ENCODE data around the gene ABCC3. TPM values are rescaled to one million over a fixed set of nuclear protein-coding genes. Genes with fewer than 3 reads are reported as not detected.

Gene ABCC3
- total RNA-seq, 4 donors from 2014 or later = 297 to 655 (median 533) TPM

DNA sequence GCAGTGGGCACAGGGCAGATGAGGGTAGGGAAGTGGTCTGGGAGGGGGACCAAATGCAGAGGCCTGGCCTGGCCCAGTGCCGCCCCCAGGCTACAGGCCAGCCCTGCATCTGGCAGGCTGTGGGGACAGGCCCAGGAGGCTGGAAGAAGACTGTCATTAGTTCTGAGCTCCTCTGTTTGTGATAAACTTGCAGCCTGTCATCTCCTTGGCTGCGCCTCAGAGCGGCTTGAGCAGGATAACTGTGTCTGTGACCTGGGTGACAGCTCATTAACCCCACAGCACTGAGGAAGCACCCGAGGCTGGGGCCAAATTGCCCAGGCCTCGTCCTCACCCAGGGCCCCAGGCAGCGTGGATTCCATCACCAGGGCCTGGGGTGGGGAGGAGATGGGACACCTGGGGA lies 23.9 kb downstream of the ABCC3 start:
- H3K27ac ChIP-seq = peak overlapping the region; percentile 36 to 80 (median 60)
- H3K4me1 ChIP-seq = peaks cover 31 to 62% (median 50%) of the 10 kb centered on the region in 4 donors
- TF ChIP-seq, protein P1, sequence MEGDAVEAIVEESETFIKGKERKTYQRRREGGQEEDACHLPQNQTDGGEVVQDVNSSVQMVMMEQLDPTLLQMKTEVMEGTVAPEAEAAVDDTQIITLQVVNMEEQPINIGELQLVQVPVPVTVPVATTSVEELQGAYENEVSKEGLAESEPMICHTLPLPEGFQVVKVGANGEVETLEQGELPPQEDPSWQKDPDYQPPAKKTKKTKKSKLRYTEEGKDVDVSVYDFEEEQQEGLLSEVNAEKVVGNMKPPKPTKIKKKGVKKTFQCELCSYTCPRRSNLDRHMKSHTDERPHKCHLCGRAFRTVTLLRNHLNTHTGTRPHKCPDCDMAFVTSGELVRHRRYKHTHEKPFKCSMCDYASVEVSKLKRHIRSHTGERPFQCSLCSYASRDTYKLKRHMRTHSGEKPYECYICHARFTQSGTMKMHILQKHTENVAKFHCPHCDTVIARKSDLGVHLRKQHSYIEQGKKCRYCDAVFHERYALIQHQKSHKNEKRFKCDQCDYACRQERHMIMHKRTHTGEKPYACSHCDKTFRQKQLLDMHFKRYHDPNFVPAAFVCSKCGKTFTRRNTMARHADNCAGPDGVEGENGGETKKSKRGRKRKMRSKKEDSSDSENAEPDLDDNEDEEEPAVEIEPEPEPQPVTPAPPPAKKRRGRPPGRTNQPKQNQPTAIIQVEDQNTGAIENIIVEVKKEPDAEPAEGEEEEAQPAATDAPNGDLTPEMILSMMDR (IDR thresholded peaks at IDR 0.05) = no peak
- no peak for TF ChIP-seq POLR2A (IDR thresholded peaks at IDR 0.05)
- no peaks in the 10 kb centered on the region for H3K27me3 ChIP-seq
- DNase-seq = no peak
- intact Hi-C loops (cut with DNase I; ENCODE audit: low total_unique reads) = no loop called here
- no peaks in the 10 kb centered on the region for H3K36me3 ChIP-seq
- in situ Hi-C loops (cut with MboI; ENCODE audit: low pct_ligation_motif_present in 1 of 4, low pct_unique_long_range_greater_than_20kb in 1 of 4, low sequenced_read_pairs in 3 of 4) = no loop called here
- no peak overlapping the region for H3K4me3 ChIP-seq
- no peaks in the 10 kb centered on the region for H3K9me3 ChIP-seq
- 63% methylated on average over 4 of the region's 6 CpGs; no CpG with 5 or more reads in 1 of the 2 donors for WGBS, 2 donors (ENCODE audit: low coverage in 1 of 2)

DNA sequence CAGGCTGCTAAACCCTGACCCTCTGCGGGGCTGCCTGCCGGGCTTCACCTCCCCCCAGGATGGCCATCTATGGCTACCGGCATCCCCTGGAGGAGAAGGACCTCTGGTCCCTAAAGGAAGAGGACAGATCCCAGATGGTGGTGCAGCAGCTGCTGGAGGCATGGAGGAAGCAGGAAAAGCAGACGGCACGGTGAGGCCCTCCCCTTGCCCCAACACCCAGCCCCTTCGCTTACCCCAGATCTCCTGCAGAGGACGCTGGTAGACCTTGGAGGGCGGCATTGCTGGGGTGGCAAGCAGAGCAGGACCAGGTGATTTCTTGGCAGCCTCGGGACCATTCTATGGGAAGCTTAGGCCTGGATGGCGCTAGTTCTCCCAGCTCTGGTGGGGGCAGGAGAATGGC lies 24.5 kb downstream of the ABCC3 start:
- Histone ChIP-seq H3K36me3 (no peaks in the 10 kb centered on the region), H3K4me3 (no peak overlapping the region), H3K4me1 (peaks cover 31 to 62% (median 50%) of the 10 kb centered on the region in 4 donors), H3K9me3 (no peaks in the 10 kb centered on the region), H3K27me3 (no peaks in the 10 kb centered on the region), H3K27ac (peak overlapping the region; percentile 42 to 81 (median 80))
- intact Hi-C loops (cut with DNase I; ENCODE audit: low total_unique reads) = no loop called here
- in situ Hi-C loops (cut with MboI; ENCODE audit: low pct_ligation_motif_present in 1 of 4, low pct_unique_long_range_greater_than_20kb in 1 of 4, low sequenced_read_pairs in 3 of 4) = no loop called here
- 81% methylated on average over 10 of the region's 10 CpGs; no CpG with 5 or more reads in 1 of the 2 donors for WGBS, 2 donors (ENCODE audit: low coverage in 1 of 2)
- no peak for TF ChIP-seq POLR2A (IDR thresholded peaks at IDR 0.05)
- TF ChIP-seq EP300 (IDR thresholded peaks at IDR 0.05; ENCODE audit: low read depth) = no peak
- TF ChIP-seq, protein P1 (IDR thresholded peaks at IDR 0.05) = no peak
- TF ChIP-seq POLR2AphosphoS5 (IDR thresholded peaks at IDR 0.05) = no peak
- DNase-seq = no peak

DNA sequence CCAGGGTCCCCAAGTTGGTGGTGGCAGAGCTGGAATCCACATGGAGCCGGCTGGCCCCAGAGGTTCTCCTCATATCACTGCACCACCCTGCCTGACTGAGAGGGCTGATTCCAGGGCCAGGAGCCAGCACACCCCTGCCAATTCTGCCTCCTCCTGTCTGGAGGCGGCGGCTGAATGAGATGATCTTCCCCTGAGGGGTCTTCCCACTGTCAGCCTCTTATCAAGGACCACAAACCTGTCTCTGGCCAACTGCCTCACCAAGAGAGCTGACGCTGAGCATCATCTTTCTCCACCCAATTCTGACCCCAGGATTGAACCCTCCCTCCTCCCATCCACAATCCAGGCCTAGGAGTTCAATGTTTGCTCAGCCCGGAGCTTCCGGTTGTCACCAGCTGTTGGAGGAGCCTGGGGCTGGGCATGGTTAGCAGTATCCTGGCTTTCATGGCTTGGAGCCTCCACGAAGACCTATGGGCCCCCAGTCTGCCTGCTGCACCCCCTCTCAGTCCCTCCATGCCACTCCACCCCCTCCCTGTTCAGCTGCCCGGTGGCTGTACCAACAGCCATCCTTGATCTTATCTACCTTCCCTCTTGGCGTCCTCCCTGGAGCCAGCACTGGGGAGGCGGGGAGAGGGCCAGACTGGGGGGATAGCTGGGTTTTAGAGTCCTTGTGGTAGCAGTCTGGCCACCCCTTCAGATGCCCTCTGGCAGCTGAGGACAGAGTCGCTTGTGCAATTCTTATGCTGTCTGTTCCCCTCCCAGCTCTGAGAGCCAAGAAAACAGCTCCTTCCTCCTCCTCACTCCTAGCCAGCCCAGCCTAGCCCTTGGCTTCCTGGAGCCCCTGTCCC lies 25.6 kb downstream of the ABCC3 start:
- intact Hi-C loops (cut with DNase I; ENCODE audit: low total_unique reads) = no loop called here
- H3K9me3 ChIP-seq = no peaks in the 10 kb centered on the region
- WGBS, 2 donors (ENCODE audit: low coverage in 1 of 2) = 10 to 53% methylated on average over 2 to 9 of the region's 11 CpGs
- no peaks in the 10 kb centered on the region for H3K27me3 ChIP-seq
- H3K4me3 ChIP-seq = no peak overlapping the region
- H3K4me1 ChIP-seq = peaks cover 31 to 62% (median 50%) of the 10 kb centered on the region in 4 donors
- no peaks in the 10 kb centered on the region for H3K36me3 ChIP-seq
- peak; percentile 60 for DNase-seq
- peak overlapping the region; percentile 75 to 81 (median 80) for H3K27ac ChIP-seq
- in situ Hi-C loops (cut with MboI; ENCODE audit: low pct_ligation_motif_present in 1 of 4, low pct_unique_long_range_greater_than_20kb in 1 of 4, low sequenced_read_pairs in 3 of 4) = no loop called here
- TF ChIP-seq POLR2AphosphoS5 (IDR thresholded peaks at IDR 0.05) = peak in 1 of 3 donors; percentile 51
- TF ChIP-seq, protein P1 (IDR thresholded peaks at IDR 0.05) = no peak
- no peak for TF ChIP-seq POLR2A (IDR thresholded peaks at IDR 0.05)

DNA sequence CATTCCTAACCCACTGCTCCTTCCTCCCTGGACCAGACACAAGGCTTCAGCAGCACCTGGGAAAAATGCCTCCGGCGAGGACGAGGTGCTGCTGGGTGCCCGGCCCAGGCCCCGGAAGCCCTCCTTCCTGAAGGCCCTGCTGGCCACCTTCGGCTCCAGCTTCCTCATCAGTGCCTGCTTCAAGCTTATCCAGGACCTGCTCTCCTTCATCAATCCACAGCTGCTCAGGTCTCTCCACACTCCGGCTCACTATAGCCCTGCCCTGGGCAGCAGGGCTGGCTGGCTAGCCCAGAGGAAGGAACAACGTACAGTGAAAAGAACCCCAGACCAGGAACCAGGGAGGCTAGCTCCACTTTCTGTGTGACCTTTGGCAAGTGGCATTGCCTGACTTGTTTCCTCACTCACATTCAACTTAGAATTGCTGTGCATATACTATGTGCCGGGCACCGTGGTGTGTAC lies 26.2 kb downstream of the ABCC3 start:
- no peak for DNase-seq
- Histone ChIP-seq H3K36me3 (no peaks in the 10 kb centered on the region), H3K9me3 (no peaks in the 10 kb centered on the region), H3K27me3 (no peaks in the 10 kb centered on the region), H3K4me3 (no peak overlapping the region), H3K4me1 (peaks cover 31 to 62% (median 50%) of the 10 kb centered on the region in 4 donors), H3K27ac (peak overlapping the region; percentile 75 to 81 (median 80))
- intact Hi-C loops (cut with DNase I; ENCODE audit: low total_unique reads) = no loop called here
- 78% methylated on average over 10 of the region's 10 CpGs; no CpG with 5 or more reads in 1 of the 2 donors for WGBS, 2 donors (ENCODE audit: low coverage in 1 of 2)
- TF ChIP-seq, protein P1 (IDR thresholded peaks at IDR 0.05) = no peak
- TF ChIP-seq POLR2AphosphoS5 (IDR thresholded peaks at IDR 0.05) (no peak), EP300 (IDR thresholded peaks at IDR 0.05; ENCODE audit: low read depth) (no peak), POLR2A (IDR thresholded peaks at IDR 0.05) (no peak)
- in situ Hi-C loops (cut with MboI; ENCODE audit: low pct_ligation_motif_present in 1 of 4, low pct_unique_long_range_greater_than_20kb in 1 of 4, low sequenced_read_pairs in 3 of 4) = no loop called here
